ENCODE data around the gene CTNNAL1. TPM values are rescaled to one million over a fixed set of nuclear protein-coding genes. Genes with fewer than 3 reads are reported as not detected.

Gene CTNNAL1
- total and polyA plus RNA-seq, 9 of the 15 experiments (the other 6 are each of a cell fraction or from before 2014, with no cell fraction given): 23.2 to 78.0 (median 46.7) TPM

GRCh38 chr9:108956631-108957026 lies 56.7 kb downstream of the CTNNAL1 start (continued):
- TF ChIP-seq ZNF197 (CRISPR knock-in tag; IDR thresholded peaks at IDR 0.05; ENCODE audit: low read depth) (no peak), PHF21A (IDR thresholded peaks at IDR 0.05; ENCODE audit: borderline replicate concordance, low read depth) (no peak), ZFP1 (CRISPR knock-in tag; IDR thresholded peaks at IDR 0.05) (no peak), HNRNPH1 (optimal IDR thresholded peaks at IDR 0.05; ENCODE audit: low read depth, low read length) (no peak), KHSRP (IDR thresholded peaks at IDR 0.05) (no peak), SAFB2 (IDR thresholded peaks at IDR 0.05; ENCODE audit: borderline replicate concordance, low read depth, low read length, severe bottlenecking) (no peak), ILK (tag; IDR thresholded peaks at IDR 0.05; ENCODE audit: borderline replicate concordance, low read depth) (no peak), ZBTB1 (CRISPR knock-in tag; IDR thresholded peaks at IDR 0.05; ENCODE audit: borderline replicate concordance, low read depth) (no peak)
- TF ChIP-seq, protein P1, sequence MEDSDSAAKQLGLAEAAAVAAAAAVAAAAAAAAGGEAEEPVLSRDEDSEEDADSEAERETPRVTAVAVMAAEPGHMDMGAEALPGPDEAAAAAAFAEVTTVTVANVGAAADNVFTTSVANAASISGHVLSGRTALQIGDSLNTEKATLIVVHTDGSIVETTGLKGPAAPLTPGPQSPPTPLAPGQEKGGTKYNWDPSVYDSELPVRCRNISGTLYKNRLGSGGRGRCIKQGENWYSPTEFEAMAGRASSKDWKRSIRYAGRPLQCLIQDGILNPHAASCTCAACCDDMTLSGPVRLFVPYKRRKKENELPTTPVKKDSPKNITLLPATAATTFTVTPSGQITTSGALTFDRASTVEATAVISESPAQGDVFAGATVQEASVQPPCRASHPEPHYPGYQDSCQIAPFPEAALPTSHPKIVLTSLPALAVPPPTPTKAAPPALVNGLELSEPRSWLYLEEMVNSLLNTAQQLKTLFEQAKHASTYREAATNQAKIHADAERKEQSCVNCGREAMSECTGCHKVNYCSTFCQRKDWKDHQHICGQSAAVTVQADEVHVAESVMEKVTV (CRISPR knock-in tag; IDR thresholded peaks at IDR 0.05): no peak

- Histone ChIP-seq H3K36me3 (ENCODE audit: control insufficient read depth, insufficient read depth, low read length) (peaks cover 14% of the 10 kb centered on the region), H3K9me1 (ENCODE audit: control insufficient read depth, insufficient read depth, low read length) (no peaks in the 10 kb centered on the region), H3K4me2 (ENCODE audit: insufficient read depth, low read length) (no peak overlapping the region), H4K20me1 (replicated peaks; ENCODE audit: control insufficient read depth, insufficient read depth, low read length) (no peaks in the 10 kb centered on the region), H3K27me3 (ENCODE audit: control insufficient read depth in 2 of 2, insufficient read depth in 2 of 2, low read length in 2 of 2) (no peaks in the 10 kb centered on the region), H2AFZ (ENCODE audit: low read depth, low read length) (no peak overlapping the region), H3K4me3 (no peak overlapping the region), H3K9ac (ENCODE audit: insufficient read depth in 1 of 2, low read depth in 2 of 2, low read length in 2 of 2) (no peak overlapping the region), H3K4me1 (replicated peaks in 1 of 2; ENCODE audit: control insufficient read depth in 2 of 2, insufficient read depth in 2 of 2, low read length in 2 of 2) (peaks cover 0 to 5% of the 10 kb centered on the region in 2 experiments; a peak in 3 of 5 replicates), H3K27ac (ENCODE audit: extremely low read depth, low read depth, low read length) (no peak overlapping the region), H3K9me3 (replicated peaks; ENCODE audit: control insufficient read depth, insufficient read depth, low read depth, low read length) (no peaks in the 10 kb centered on the region), H3K79me2 (ENCODE audit: control insufficient read depth, insufficient read depth, low read length) (no peaks in the 10 kb centered on the region)
- no TSS peak for BruUV-seq (replicated peaks)
- 59% methylated on average over 4 of the region's 4 CpGs for WGBS (ENCODE audit: insufficient coverage, low coverage, missing lambda C conversion rate)
- no peak for FAIRE-seq
- DNase-seq (ENCODE audit: extremely low read depth in 1 of 4, low spot score in 3 of 4): no peak
- in situ Hi-C loops (cut with MboI): no loop called here
- intact Hi-C loops (cut with micrococcal nuclease): no loop called here
- ATAC-seq: no peak
- POLR2A ChIA-PET: interaction anchor here (0.6 to 1.1 kb wide), 3 partner anchors 14 to 224 kb away, joined by 3 to 5 read pairs (median 3); no protein-coding TSS in a partner anchor
- CTCF ChIA-PET (ENCODE audit: low intra/inter-chr PET ratio): no interaction called here
- TF ChIP-seq NR2F6 (CRISPR knock-in tag; IDR thresholded peaks at IDR 0.05): no peak
These were observed 57.2 kb downstream of the CTNNAL1 start for GRCh38 chr9:108956022-108956630.
